Fibroblast of the aortic adventitia (primary cell): Measurements from ENCODE around the gene AGFG1. TPM values are rescaled to one million over a fixed set of nuclear protein-coding genes. Genes with fewer than 3 reads are reported as not detected.
A peak's percentile ranks its signal among the peaks of the same experiment; 100 is the strongest.

Experiments
- DNase-seq: peaks from one replicate; pipeline ENCODE4 v3.0.0-alpha.2; 2010; ENCODE audit warnings: low read depth
- H3K4me3 ChIP-seq: 2 replicates; pipeline ENCODE4 v1.5.1; 2011; ENCODE audit warnings: low read depth, mild to moderate bottlenecking, control low read depth, low read length, moderate library complexity
- total RNA-seq: library from RNA; depleted of rRNA; stranded (reverse); fragments of >200 nt; gene quantifications from 2 replicates; pipeline ENCODE4 v1.2.3, GENCODE V29; 2012; ENCODE audit warnings: low replicate concordance
- TF ChIP-seq, protein P1 (sequence below): IDR thresholded peaks from 2 replicates; pipeline ENCODE4 v1.5.1; 2011; ENCODE audit warnings: mild to moderate bottlenecking, low read length, control low read depth, inconsistent platforms; ENCODE audit not compliant: insufficient read depth

AGFG1 gene
- total RNA-seq, 1 donor, result 81.3 TPM

DNA sequence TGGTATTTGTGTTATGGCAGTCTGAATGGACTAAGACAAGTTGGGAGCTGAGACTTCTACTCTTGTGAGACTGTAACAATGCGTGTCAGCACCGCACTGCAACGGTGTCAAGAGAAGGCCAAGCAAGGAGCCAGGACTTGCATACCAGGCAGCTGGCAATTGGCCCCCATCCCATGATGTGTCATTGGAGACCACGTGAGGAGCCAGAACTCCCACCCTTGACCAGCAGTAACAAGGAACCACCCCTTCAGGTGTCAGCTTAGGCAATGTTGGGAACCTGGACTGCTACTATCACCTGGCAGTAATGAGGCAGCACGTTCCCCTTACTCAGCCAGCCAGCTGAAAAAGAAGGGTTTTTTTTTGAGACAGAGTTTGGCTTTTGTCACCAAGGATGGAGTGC, 32.7 kb upstream of the AGFG1 start:
- TF ChIP-seq, protein P1, sequence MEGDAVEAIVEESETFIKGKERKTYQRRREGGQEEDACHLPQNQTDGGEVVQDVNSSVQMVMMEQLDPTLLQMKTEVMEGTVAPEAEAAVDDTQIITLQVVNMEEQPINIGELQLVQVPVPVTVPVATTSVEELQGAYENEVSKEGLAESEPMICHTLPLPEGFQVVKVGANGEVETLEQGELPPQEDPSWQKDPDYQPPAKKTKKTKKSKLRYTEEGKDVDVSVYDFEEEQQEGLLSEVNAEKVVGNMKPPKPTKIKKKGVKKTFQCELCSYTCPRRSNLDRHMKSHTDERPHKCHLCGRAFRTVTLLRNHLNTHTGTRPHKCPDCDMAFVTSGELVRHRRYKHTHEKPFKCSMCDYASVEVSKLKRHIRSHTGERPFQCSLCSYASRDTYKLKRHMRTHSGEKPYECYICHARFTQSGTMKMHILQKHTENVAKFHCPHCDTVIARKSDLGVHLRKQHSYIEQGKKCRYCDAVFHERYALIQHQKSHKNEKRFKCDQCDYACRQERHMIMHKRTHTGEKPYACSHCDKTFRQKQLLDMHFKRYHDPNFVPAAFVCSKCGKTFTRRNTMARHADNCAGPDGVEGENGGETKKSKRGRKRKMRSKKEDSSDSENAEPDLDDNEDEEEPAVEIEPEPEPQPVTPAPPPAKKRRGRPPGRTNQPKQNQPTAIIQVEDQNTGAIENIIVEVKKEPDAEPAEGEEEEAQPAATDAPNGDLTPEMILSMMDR, result no peak
- DNase-seq, result no peak
- no peak overlapping the region for H3K4me3 ChIP-seq

DNA sequence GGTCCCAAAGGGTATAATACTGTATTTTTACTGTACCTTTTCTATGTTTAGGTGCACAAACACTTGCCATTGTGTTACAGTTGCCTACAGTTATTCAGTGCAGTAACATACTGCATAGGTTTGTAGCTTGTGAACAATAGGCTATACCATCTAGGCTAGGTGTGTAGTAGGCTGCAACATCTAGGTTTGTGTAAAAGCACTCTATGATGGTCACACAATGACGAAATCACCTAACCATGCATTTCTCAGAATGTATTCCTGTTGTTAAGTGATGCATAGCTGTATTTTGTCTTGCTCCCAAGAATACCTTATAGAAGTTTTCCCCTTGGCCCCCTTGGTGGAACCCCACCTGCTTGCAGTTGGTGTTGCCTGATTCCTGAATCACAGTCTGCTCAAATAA, 29.3 kb upstream of the AGFG1 start:
- no peak for DNase-seq
- no peak overlapping the region for H3K4me3 ChIP-seq
- TF ChIP-seq, protein P1, result no peak

DNA sequence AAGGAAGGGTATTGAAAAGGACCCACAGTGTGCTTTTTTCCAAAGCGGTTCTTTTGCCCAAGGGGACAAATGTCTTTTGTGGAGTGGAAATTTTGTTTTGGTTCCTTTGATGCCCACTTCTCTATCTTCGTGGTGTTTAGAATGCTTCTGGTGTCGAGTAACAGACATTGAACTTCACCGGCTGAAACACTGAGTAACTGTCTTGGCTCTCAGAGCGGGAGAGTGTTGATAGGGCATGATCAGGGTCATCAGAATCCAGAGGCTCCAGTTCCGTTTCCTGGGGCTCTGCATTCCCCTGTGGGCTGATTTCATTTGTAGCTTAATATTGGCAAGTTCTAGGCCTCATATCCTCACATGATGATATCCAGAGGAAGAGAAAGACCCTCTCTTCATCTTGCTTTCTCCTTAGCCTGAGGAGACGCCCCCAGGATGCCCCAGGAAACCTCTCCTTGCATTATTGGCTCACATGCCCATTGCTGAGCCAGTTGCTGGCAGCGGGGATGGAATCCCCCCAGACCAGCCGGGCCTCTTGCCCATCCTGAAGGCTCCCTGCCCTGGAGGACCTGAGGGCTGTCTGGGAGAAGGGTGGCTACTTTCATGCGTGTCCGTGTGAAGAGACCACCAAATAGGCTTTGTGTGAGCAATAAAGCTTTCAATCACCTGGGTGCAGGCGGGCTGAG, 27.9 kb upstream of the AGFG1 start:
- no peak overlapping the region for H3K4me3 ChIP-seq
- no peak for DNase-seq
- TF ChIP-seq, protein P1, result no peak

DNA sequence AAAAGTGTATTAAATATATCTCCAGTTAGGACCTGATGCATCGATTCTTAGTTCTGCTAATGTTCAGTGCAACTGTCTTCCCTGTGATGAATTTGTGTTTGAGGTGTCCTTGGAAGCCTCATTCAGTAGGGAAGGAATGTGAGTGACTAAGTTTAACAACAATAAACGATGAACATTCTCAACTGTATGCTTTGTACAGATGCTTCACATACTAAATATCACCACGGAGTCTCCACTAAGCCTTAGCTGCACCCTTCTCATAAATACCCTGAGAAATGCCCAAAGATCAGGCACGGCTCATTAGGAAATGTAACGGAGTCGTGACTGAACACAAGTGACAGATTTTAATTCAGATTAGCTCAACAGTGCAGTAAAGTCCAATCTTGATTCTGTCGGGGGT, 24.4 kb upstream of the AGFG1 start:
- H3K4me3 ChIP-seq, result no peak overlapping the region
- peak; percentile 41 for DNase-seq
- TF ChIP-seq, protein P1, result no peak

DNA sequence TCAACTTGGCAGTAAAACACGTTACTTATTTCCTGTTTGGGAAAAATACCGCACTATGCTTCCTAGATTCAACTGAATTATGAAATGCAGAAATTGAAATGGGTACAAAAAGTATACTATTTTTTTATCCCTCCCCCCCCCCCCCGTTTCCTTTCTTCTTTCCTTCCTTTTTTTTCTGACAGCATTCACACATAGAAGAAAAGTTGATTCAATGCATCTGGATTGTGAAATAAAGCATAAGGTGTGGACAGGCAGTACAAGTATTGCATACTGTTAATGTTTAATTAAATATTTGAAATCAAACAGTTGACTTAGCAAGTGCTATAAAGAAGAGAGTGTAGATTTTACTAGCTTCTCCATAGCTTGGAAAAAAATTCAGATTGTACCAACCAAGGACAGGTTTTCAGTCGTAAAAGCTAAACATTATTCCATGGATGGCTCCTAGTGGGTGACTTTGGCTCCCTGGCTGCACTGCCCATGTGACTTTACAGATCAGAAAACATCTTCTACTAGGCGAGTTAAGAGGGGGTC, 21.6 kb upstream of the AGFG1 start:
- DNase-seq, result no peak
- TF ChIP-seq, protein P1, result no peak
- no peak overlapping the region for H3K4me3 ChIP-seq

DNA sequence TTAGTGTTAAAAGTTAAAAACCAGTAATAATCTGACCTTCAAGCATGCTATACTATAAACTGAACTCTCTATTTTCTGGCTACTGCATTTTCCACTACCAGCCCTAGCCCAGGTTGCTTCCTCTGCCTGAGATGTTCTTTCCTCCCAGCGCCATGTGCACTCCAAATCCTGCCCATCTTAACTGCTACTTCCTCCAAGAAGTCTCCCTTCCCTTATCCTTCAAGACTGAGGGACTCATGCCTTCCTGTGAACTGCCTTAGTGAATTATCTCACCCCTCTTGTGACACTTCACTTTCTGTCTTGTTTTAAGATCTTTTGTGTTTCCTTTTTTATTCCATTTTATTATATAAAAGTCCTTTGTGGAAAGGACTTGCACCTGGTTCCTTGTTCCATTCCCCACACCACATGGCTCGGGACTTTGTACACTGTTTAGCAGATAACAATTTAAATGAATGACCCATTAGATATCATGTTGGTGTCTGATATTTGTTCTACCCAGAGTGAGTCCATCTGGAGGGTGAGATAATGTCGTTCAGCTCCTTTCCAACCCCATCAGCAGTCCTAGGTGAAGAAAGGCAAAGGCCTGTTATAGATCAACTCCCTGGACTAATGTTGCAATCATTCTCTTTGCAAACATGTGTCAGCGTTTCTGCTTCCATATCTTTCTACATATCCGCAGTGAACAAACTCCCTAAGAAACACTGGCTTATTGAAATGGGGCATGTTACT, 20.9 kb upstream of the AGFG1 start:
- no peak overlapping the region for H3K4me3 ChIP-seq
- TF ChIP-seq, protein P1, result no peak
- DNase-seq, result peak; percentile 76
